HG03135 (cell line): Measurements from ENCODE around the gene DNAH3.

ENCODE experiments used
- ATAC-seq: cut with Tn5 transposase; IDR thresholded peaks from one replicate; pipeline ENCODE4 v1.9.1; 2021; ENCODE audit warnings: mild to moderate bottlenecking, moderate library complexity; ENCODE audit not compliant: unreplicated experiment

Gene DNAH3

GRCh38 chr16:20887207-20887606 lies 263.4 kb downstream of the DNAH3 start:
- ATAC-seq = no peak

GRCh38 chr16:20886320-20886719 lies 264.3 kb downstream of the DNAH3 start:
- ATAC-seq = no peak

GRCh38 chr16:20884240-20884556 lies 266.4 kb downstream of the DNAH3 start:
- no peak for ATAC-seq

- ATAC-seq = no peak
Measured at GRCh38 chr16:20883554-20884239, 266.9 kb downstream of the DNAH3 start.
